ENCODE measurements around the gene STH. TPM values are rescaled to one million over a fixed set of nuclear protein-coding genes. Genes with fewer than 3 reads are reported as not detected.

Gene STH
- total RNA-seq, 1 donor from 2014 or later, result not detected

DNA sequence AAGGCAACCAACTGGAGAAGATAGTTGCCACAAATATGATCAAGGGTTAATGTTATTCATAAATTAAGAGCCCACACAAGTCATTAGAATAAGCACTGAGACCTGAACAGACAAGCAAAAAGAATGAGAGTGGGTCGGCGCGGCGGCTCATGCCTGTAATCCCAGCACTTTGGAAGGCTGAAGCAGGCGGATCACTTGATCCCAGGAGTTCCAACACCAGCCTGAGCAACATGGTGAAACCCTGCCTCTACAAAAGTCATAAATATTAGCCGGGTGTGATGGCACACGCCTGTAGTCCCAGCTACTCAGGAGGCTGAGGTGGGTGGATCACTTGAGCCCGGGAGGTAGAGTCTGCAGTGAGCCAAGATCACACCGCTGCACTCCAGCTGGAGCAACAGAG is 40.7 kb upstream of the STH start:
- DNase-seq (ENCODE audit: low read depth), result no peak
- Histone ChIP-seq H3K4me3 (ENCODE audit: insufficient read depth, low read depth, low read length) (no peak overlapping the region), H3K4me1 (ENCODE audit: insufficient read depth, low read length) (no peaks in the 10 kb centered on the region), H3K79me2 (ENCODE audit: insufficient read depth, low read length) (no peaks in the 10 kb centered on the region), H3K27me3 (ENCODE audit: insufficient read depth, low read length) (peaks cover 5% of the 10 kb centered on the region), H4K20me1 (ENCODE audit: insufficient read depth, low read length) (no peaks in the 10 kb centered on the region), H3K36me3 (ENCODE audit: insufficient read depth, low read length) (no peaks in the 10 kb centered on the region), H3K4me2 (ENCODE audit: low read length) (no peak overlapping the region), H3K9ac (ENCODE audit: low read length) (no peak overlapping the region), H3K9me3 (ENCODE audit: insufficient read depth, low read depth, low read length) (no peaks in the 10 kb centered on the region), H3K27ac (ENCODE audit: low read depth, low read length) (no peak overlapping the region), H2AFZ (ENCODE audit: low read depth, low read length) (no peak overlapping the region)
- Mint-ChIP-seq H3K27ac (ENCODE audit: unreplicated experiment) (no peak overlapping the region), H3K4me1 (ENCODE audit: low read depth, unreplicated experiment) (peaks cover 2% of the 10 kb centered on the region), H3K9me3 (ENCODE audit: unreplicated experiment) (no peaks in the 10 kb centered on the region), H3K36me3 (ENCODE audit: low read depth, unreplicated experiment) (peaks cover 2% of the 10 kb centered on the region), H3K27me3 (ENCODE audit: low read depth, unreplicated experiment) (peaks cover 4% of the 10 kb centered on the region), H3K4me3 (ENCODE audit: unreplicated experiment) (no peak overlapping the region)
- TF ChIP-seq, protein P1, sequence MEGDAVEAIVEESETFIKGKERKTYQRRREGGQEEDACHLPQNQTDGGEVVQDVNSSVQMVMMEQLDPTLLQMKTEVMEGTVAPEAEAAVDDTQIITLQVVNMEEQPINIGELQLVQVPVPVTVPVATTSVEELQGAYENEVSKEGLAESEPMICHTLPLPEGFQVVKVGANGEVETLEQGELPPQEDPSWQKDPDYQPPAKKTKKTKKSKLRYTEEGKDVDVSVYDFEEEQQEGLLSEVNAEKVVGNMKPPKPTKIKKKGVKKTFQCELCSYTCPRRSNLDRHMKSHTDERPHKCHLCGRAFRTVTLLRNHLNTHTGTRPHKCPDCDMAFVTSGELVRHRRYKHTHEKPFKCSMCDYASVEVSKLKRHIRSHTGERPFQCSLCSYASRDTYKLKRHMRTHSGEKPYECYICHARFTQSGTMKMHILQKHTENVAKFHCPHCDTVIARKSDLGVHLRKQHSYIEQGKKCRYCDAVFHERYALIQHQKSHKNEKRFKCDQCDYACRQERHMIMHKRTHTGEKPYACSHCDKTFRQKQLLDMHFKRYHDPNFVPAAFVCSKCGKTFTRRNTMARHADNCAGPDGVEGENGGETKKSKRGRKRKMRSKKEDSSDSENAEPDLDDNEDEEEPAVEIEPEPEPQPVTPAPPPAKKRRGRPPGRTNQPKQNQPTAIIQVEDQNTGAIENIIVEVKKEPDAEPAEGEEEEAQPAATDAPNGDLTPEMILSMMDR (IDR thresholded peaks at IDR 0.05; ENCODE audit: insufficient read depth, low read depth, low read length), result no peak
- TF ChIP-seq EZH2 (IDR thresholded peaks at IDR 0.05; ENCODE audit: insufficient read depth, low read length), result no peak
- FAIRE-seq, result no peak

DNA sequence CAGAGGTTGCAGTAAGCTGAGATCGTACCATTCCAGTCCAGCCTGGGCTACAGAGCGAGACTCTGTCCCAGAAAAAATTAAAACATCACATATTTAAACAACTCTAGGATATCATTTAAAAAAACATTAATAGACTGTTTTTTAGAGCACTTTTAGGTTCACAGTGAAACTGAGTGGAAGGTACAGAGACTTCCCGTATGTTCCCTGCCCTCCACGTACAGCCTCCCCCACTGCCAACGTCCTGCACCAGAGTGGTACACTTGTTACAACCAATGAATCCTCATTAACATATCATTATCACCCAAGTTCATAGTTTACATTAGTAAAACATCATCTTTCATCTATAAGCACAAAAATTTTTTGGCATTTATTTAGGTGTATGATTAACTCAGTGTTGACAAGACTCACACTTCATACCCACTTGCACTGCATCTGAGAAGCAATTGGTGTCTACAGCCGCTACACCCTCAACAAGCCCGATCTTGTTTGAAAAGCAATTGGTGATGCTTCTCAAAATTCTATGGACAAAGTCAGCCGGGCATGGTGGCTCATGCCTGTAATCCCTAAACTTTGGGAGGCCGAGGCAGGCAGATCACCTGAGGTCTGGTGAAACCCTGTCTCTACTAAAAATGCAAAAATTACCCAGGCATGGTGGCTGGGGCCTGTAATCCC is 39.9 kb upstream of the STH start:
- peaks cover 4% of the 10 kb centered on the region for H3K36me3 Mint-ChIP-seq (ENCODE audit: low read depth, unreplicated experiment)
- H3K9ac ChIP-seq (ENCODE audit: low read length), result no peak overlapping the region
- peaks cover 7% of the 10 kb centered on the region for H3K4me1 Mint-ChIP-seq (ENCODE audit: low read depth, unreplicated experiment)
- no peak overlapping the region for H3K4me3 ChIP-seq (ENCODE audit: insufficient read depth, low read depth, low read length)
- no peak overlapping the region for H3K27ac ChIP-seq (ENCODE audit: low read depth, low read length)
- H3K4me3 Mint-ChIP-seq (ENCODE audit: unreplicated experiment), result no peak overlapping the region
- no peaks in the 10 kb centered on the region for H3K9me3 Mint-ChIP-seq (ENCODE audit: unreplicated experiment)
- H3K36me3 ChIP-seq (ENCODE audit: insufficient read depth, low read length), result no peaks in the 10 kb centered on the region
- FAIRE-seq (no peak), DNase-seq (ENCODE audit: low read depth) (no peak)
- peaks cover 5% of the 10 kb centered on the region for H3K27me3 Mint-ChIP-seq (ENCODE audit: low read depth, unreplicated experiment)
- H4K20me1 ChIP-seq (ENCODE audit: insufficient read depth, low read length), result no peaks in the 10 kb centered on the region
- H3K4me2 ChIP-seq (ENCODE audit: low read length), result no peak overlapping the region
- H3K27me3 ChIP-seq (ENCODE audit: insufficient read depth, low read length), result peaks cover 5% of the 10 kb centered on the region
- H3K79me2 ChIP-seq (ENCODE audit: insufficient read depth, low read length), result no peaks in the 10 kb centered on the region
- no peaks in the 10 kb centered on the region for H3K9me3 ChIP-seq (ENCODE audit: insufficient read depth, low read depth, low read length)
- TF ChIP-seq EZH2 (IDR thresholded peaks at IDR 0.05; ENCODE audit: insufficient read depth, low read length), result no peak
- TF ChIP-seq, protein P1 (IDR thresholded peaks at IDR 0.05; ENCODE audit: insufficient read depth, low read depth, low read length), result no peak
- H3K27ac Mint-ChIP-seq (ENCODE audit: unreplicated experiment), result no peak overlapping the region
- H3K4me1 ChIP-seq (ENCODE audit: insufficient read depth, low read length), result no peaks in the 10 kb centered on the region
- no peak overlapping the region for H2AFZ ChIP-seq (ENCODE audit: low read depth, low read length)

DNA sequence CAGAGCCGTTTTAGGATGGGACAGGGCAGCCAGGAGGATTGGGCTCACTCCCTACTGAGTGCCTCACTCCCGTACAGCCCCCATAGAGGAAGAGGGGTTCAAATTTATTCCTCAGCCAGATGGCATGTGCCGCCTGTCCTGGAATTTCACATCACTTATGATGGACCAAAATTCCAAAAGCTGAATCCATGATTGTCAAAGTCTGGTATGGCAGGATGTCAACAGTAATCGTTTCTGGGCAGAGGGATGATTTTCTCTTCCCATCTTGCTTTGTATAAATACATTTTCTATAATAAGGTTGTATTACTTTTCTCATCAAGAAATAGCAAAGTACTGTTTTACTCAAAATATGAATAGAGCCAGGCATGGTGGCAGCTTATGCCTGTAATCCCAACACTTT is 38.7 kb upstream of the STH start:
- Mint-ChIP-seq H3K4me1 (ENCODE audit: low read depth, unreplicated experiment) (peaks cover 7% of the 10 kb centered on the region), H3K27ac (ENCODE audit: unreplicated experiment) (no peak overlapping the region), H3K4me3 (ENCODE audit: unreplicated experiment) (no peak overlapping the region), H3K27me3 (ENCODE audit: low read depth, unreplicated experiment) (peaks cover 5% of the 10 kb centered on the region), H3K9me3 (ENCODE audit: unreplicated experiment) (no peaks in the 10 kb centered on the region), H3K36me3 (ENCODE audit: low read depth, unreplicated experiment) (peaks cover 4% of the 10 kb centered on the region)
- Histone ChIP-seq H3K27me3 (ENCODE audit: insufficient read depth, low read length) (peaks cover 5% of the 10 kb centered on the region), H3K79me2 (ENCODE audit: insufficient read depth, low read length) (no peaks in the 10 kb centered on the region), H3K9me3 (ENCODE audit: insufficient read depth, low read depth, low read length) (no peaks in the 10 kb centered on the region), H2AFZ (ENCODE audit: low read depth, low read length) (no peak overlapping the region), H3K36me3 (ENCODE audit: insufficient read depth, low read length) (no peaks in the 10 kb centered on the region), H3K4me1 (ENCODE audit: insufficient read depth, low read length) (no peaks in the 10 kb centered on the region), H3K4me2 (ENCODE audit: low read length) (no peak overlapping the region), H3K4me3 (ENCODE audit: insufficient read depth, low read depth, low read length) (no peak overlapping the region), H3K27ac (ENCODE audit: low read depth, low read length) (no peak overlapping the region), H4K20me1 (ENCODE audit: insufficient read depth, low read length) (no peaks in the 10 kb centered on the region), H3K9ac (ENCODE audit: low read length) (no peak overlapping the region)
- TF ChIP-seq, protein P1 (IDR thresholded peaks at IDR 0.05; ENCODE audit: insufficient read depth, low read depth, low read length), result no peak
- no peak for TF ChIP-seq EZH2 (IDR thresholded peaks at IDR 0.05; ENCODE audit: insufficient read depth, low read length)
- FAIRE-seq (no peak), DNase-seq (ENCODE audit: low read depth) (no peak)
